Globus pallidus (tissue), 1 donor: ENCODE results near the gene C5AR1.
"Not testable (repeated sequence)": the region's sequence is repeated elsewhere in the genome, so short reads cannot be mapped to it uniquely, and the experiment has no call there.

Source experiments
- DNase-seq: peaks from one replicate; pipeline ENCODE4 v3.0.0-alpha.2; 2015; ENCODE audit warnings: low spot score

C5AR1 gene

DNA sequence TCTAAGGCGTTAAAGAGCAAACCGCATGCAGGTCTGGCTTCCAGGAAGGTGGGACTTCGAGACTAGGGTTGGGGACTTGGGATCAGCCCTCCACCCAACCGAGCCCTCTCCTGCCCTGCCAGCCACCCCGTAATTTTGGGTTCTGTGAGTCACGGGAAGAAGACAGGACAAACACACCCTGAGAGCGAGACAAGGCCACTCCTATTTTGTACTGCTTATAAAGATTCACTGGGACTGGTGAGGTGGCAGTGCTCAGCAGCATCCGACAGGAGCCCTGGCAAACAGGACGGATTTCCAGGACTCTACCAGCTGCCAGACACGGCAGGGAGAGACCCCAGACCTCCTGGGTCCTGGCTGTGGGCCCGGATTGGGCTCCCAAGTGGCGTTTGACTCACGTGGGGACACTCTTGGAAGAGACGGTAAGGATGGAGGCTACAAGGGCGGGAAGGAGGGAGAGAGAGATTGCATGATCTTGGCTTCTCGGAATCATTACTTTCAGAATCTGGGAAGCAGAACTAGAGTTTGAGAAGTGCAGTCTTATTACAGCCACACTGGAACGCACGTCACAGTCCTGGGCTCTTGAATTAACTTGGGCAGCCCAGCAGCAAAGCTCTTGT lies 22.4 kb downstream of the C5AR1 start, which contains the start of gene C5AR2:
Gene C5AR2, plus strand, starts transcription at position 245 of the 617 bp plus-strand sequence. CDS start 8,625 bp downstream, outside the sequence.
- DNase-seq: peak; percentile 43

DNA sequence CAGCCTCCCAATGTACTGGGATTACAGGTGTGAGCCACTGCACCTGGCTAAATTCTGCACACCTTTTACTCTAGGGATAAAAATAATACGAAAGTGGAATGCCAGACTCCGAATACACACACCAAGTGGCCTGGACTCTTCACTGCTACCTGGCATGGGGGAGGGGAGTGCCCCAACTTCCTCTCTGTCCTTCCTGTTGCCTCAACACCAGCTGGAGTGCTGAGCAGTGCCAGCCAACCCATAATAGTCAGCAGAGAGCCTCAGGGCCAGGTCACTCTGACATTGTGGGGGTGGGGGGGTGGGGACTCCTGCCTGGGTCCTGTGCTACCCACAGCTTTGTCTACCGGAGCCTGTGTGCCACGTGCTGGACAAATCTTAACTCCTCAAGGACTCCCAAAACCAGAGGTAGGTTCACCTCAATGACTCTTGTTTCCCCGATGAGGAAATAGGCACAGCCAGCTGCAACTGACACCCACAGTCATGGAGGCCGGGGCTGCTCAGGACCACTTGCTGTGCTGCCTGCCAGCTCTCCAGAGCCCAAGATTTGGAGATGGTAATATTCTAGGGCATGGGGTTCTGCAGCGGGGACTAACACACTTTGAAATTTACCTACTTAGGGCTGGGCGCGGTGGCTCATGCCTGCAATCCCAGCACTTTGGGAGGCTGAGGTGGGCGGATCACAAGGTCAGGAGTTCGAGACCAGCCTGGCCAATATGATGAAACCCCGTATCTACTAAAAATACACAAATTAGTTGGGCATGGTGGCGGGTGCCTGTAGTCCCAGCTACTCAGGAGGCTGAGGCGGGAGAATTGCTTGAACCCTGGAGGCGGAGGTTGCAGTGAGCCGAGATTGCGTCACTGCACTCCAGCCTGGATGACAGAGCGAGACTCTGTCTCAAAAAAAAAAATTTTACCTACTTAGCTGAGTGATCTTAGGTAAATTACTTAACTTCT lies 27.4 kb downstream of the C5AR1 start:
- DNase-seq: not testable (repeated sequence)

DNA sequence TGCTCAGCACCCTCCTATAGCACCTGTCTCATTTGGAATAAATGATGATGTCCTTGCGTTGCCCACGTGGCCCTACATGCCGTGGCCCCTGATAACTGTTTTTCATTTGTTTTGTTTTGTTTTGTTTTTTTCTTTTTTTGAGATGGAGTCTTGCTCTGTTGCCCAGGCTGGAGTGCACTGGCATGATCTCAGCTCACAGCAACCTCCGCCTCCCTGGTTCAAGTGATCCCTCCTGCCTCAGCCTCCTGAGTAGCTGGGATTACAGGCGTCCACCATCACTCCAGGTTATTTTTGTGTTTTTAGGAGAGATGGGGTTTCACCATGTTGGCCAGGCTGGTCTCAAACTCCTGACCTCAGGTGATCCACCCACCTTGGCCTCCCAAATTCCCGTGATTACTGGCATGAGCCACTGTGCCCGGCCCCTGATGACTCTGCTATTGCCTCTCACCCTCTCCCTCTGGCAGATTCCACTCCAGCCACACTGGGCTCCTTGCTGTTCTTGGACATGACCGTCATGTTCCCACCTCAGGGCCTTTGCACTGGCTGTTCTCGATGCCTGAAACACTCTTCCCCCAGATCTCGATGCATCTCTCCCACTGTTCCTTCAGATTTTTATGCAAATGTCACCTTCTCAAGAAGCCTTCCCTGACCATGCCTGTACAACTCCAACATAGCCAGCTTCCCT lies 29.7 kb downstream of the C5AR1 start:
- DNase-seq: no peak

DNA sequence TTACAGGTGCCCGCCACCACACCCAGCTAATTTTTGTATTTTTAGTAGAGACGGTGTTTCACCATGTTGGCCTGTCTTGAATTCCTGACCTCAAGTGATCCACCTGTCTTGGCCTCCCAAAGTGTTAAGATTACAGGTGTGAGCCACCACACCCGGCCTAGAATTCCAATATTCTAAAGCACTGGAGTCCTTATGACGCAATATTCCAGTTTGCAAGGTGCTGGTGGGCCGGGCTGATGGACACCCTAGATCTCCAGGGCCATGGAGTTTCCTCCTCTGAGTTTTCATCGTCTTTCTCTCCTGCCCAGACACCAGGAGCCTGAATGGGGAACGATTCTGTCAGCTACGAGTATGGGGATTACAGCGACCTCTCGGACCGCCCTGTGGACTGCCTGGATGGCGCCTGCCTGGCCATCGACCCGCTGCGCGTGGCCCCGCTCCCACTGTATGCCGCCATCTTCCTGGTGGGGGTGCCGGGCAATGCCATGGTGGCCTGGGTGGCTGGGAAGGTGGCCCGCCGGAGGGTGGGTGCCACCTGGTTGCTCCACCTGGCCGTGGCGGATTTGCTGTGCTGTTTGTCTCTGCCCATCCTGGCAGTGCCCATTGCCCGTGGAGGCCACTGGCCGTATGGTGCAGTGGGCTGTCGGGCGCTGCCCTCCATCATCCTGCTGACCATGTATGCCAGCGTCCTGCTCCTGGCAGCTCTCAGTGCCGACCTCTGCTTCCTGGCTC lies 31.0 kb downstream of the C5AR1 start:
- no peak for DNase-seq

DNA sequence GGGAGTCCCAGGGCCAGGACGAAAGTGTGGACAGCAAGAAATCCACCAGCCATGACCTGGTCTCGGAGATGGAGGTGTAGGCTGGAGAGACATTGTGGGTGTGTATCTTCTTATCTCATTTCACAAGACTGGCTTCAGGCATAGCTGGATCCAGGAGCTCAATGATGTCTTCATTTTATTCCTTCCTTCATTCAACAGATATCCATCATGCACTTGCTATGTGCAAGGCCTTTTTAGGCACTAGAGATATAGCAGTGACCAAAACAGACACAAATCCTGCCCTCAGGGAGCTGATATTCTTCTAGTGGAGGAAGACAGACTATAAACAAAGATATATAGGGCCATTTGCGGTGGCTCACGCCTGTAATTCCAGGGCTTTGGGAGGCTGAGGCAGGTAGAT lies 32.1 kb downstream of the C5AR1 start:
- no peak for DNase-seq

DNA sequence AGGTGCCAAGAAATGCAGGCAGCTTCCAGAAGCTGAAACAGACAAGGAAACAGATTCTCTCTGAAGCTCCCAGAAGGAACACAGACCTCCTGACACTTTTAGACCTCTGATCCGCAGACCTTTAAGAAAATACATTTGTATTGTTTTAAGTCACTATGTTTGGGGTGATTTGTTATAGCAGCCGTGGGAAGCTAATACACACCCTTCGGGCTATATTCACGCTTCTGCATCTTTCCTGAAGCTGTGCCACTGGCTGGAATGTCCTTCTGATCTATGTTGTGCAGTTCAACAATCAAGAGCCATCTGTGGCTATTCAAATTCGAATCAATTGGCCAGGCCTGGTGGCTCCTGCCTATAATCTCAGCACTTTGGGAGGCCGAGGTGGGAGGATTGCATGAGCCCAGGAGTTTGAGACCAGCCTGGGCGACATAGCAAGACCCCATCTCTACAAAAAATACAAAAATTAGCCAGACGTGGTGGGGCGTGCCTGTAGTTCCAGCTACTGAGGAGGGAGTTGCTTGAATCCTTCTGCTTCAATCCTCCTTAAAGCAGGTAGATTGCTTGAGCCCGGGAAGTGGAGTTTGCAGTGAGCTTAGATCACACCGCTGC lies 33.6 kb downstream of the C5AR1 start:
- no peak for DNase-seq

DNA sequence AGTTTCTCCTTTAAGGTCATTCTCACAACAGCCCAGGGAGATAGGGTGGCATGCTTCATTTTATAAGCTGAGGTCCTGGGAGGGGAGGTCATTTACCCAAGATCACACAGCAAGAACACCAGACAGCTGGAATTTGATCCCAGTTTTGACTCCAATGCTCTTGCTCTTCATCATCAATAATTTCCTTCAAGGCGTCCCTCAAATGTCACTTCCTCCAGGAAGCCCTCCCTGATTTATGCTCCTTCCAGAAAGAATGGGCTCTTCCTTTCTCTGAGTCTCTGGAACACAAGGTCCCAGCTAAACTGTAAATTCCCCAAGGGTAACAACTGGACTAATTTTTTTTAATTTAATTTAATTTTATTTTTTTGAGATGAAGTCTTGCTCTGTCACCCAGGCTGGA lies 34.8 kb downstream of the C5AR1 start:
- DNase-seq: no peak

DNA sequence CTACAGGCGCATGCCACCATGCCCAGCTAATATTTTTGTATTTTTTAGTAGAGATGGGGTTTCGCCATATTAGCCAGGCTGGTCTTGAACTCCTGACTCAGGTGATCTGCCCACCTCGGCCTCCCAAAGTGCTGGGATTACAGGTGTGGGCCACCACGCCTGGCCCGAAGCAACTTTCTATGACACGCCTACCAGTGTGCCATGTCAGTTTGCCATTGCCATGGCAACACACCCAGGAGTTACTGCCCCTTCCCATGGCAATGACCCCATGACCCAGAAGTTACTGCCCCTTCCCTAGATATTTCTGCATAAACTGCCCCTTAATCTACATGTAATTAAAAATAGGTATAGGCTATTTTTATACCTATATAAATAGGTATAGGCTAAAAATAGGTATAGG lies 36.4 kb downstream of the C5AR1 start:
- DNase-seq: not testable (repeated sequence)

DNA sequence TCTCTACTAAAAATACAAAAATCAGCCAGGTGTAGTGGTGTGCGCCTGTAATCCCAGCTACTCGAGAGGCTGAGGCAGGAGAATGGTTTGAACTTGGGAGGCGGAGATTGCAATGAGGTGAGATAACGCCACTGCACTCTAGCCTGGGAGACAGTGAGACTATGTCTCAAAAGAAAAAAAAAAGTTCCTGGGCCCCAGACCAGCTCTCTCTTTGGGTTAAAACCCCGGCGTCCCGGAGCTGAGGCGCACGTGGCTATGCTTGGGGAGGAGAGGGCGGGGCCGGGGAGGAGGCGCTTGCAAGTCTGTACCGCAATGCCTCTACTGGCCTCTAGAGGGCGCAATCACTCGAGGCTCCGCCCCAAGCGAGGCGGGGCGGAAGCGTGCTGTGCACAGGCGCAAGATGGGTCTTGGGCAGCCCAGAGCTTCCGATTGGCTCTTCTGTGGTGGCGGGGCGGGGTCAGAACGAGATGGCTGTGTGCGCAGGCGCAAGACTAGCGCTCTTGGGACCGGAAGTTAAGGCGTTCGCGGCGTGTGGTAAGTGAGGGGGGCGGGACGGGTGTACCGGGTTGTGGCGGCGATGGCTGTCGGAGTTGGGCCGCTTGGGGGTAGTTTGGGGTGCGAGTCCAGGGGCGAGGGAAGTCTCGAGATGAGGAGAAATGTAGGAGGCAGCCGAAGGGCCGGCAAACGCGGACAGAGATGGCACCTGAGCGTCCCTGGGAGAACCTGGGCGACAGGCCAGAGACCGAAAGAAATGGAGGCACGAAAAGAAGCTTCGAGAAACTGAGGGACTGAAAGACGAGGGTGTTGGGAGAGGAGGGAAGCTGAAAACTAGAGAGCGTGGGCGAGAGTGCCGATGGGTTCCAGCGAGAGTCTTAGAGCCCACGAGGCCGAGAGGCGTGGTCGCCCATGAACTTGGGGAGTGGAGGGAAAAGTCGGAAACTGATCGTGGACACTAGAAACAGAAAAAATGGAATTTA lies 39.4 kb downstream of the C5AR1 start, which contains the start of gene DHX34:
Gene DHX34, plus strand, starts transcription at position 497 of the 977 bp plus-strand sequence. CDS start 3,716 bp downstream, outside the sequence.
- peak; percentile 97 for DNase-seq

DNA sequence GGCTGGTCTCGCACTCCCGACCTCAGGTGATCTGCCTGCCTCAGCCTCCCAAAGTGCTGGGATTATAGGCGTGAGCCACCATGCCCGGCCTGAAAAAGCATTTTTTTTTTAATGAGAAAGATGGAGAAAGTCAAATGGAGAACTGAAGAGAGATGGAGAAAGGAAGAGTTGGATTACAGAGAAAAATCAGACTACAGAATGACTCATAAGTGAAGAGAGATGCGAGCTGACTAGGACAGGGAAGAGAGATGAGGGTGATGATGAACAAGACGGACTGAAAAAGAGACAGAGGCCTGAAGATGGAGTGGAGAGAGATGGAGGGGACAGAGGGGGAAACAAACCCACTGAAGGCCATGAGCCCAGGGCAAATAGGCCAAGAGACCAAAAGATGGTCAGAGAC lies 41.0 kb downstream of the C5AR1 start:
- DNase-seq: no peak

DNA sequence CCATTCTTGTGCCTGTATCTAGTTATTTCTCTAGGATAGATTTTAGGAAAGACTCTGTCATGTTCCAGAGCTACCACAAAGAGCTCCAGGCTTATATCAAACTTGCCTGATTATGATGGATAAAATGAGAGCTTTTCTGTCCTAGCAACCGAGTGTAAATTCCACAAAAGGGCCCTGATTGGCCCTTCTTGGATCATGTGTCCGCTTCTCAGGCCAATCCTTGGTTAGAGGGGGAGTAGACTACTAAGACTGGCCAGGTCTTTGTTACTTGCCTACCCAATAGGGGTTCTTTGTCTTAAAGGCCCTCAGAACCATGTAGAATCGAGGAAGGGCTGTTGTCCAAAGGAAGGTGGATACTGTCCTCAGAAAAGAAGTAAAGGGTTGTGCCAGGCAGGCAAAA lies 41.9 kb downstream of the C5AR1 start:
- DNase-seq: peak; percentile 20

DNA sequence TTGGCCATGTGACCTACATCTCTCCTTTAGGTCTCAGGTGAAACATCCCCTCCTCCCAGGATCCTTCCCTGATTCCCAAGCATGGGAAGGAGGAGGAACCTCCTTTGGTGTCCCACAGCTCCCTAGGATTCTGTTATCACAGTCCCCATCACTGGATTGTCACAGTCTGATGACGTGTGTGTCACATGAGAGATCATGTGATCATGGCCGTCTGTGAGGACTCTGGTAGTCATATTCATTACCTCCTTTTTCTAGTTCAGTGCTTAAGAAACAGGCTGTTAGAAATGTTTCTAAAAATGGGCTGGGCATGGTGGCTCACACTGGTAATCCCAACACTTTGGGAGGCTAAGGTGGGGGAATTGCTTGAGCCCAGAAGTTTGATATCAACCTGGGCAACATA lies 42.4 kb downstream of the C5AR1 start:
- DNase-seq: no peak

DNA sequence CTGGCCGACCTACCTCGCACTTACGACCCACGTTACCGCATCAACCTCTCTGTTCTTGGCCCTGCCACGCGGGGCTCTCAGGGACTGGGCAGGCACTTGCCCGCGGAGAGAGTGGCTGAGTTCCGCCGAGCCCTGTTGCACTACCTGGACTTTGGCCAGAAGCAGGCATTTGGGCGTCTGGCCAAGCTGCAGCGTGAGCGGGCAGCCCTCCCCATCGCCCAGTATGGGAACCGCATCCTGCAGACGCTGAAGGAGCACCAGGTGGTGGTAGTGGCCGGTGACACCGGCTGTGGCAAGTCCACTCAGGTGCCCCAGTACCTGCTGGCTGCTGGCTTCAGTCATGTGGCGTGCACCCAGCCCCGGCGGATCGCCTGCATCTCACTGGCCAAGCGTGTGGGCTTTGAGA lies 43.6 kb downstream of the C5AR1 start:
- no peak for DNase-seq

DNA sequence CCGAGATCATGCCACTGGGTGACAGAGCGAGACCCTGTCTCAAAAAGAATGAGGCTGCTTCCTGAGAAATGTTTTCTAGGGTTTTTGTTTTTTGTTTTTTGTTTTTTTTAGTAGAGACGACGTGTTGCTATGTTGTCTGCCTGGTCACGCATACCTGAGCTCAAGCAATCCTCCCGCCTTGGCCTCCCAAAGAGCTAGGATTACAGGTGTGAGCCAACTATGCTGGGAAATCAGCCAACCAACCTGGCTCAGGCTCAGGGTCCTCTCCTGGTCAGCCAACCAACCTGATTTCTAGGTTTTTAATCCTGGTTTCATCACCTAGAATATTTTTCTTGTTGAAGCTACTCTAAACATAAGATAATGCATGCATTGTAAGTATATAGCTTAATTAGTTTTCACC lies 47.2 kb downstream of the C5AR1 start:
- DNase-seq: no peak

DNA sequence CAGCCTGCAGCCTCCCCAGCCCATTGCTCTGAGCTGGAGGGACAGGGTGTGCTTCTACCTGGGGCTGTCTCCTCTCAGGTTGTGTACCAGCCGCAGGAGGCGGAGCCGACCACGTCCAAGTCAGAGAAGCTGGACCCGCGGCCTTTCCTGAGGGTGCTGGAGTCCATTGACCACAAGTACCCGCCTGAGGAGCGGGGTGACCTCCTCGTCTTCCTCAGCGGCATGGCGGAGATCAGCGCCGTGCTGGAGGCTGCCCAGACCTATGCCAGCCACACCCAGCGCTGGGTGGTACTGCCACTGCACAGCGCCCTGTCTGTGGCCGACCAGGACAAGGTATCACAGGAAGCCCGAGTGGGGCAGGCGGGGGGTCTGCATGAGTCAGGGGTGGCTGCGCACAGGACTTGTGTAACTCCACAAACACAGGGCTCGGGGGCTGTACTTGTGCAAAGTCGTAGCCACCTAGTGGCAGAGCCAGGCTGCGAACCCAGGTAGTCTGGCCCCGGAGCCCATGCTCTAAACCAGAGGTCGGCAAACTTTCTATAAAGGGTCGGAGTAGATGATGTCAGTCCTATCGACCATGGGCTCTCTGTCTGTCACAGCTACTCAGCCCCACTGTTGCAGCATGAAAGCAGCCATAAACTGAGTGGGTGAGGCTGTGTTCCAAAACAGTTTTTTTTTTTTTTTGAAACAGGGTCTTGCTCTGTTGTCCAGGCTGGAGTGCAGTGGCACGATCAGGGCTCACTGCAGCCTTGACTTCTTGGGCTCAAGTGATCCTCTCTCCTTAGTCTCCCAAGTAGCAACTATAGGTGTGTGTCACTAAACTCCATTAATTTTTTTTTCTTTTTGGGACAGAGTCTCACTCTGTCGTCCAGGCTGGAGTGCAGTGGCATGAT lies 48.4 kb downstream of the C5AR1 start:
- DNase-seq: no peak

DNA sequence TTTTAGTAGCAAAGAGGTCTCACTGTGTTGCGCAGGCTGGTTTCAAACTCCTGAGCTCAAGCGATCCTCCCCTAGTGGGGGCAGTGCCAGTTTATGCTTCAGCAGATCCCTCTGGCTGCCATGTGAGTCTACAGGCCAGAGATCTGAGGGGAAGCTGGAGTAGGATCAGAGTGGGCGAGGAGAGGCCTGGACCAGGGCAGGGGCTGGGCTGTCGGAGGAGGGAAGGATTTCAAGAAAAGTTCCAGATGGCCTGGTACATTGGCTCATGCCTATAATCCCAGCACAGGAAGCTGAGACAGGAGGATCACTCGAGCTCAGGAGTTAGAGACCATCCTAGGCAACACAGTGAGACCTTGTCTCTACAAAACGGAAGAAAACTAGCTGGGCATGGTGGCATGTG lies 49.3 kb downstream of the C5AR1 start:
- DNase-seq: no peak

DNA sequence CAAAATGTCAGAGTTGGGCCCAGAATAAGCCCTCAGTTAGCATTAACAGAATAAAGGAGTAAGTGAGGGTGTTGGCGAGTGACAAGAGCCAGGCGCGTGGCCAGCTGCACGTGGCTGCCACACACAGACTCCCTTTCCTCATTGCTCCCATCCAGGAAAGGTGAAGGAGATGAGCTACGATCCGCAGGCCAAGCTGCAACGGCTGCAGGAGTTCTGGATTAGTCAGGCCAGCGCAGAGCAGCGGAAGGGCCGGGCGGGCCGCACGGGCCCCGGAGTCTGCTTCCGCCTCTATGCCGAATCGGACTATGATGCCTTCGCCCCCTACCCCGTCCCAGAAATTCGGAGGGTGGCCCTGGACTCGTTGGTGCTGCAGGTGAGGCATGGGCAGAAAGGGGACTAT lies 52.7 kb downstream of the C5AR1 start:
- no peak for DNase-seq

DNA sequence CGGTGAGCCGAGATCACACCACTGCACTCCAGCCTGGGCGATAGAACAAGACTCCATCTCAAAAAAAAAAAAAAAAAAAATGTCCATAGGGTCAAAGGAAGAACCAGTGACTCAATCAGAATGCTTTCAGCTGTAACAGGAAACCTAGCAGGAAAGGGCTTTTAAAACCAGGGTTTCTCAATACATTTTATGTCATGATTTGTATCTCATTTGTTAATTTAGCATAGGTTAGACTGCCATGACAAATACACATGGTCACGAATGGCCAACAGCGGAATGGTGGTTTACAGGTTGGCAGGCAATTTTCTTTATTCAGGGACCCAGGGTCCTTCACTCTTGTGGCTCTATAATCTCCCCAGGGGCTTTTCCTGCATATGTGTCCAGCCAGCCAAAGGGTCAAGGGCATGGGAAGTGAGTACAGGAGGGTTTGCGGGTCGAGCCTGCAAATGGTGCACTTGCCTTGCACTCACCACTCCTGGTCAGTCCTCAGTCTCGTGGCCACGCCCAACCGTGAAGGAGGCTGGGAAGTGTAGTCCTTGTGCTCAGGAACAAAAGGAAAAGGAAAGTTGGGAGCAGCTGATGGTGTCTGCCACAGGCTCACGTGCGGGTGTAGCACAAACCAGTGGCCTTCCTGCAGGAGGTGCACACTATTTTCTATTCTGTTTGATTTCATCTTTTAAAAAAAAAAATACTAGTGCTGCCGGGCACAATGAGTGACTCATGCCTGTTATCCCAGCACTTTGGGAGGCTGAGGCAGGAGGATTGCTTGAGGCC lies 54.3 kb downstream of the C5AR1 start:
- DNase-seq: no peak
